Measurements from ENCODE around the gene GALNT8. TPM values are rescaled to one million over a fixed set of nuclear protein-coding genes. Genes with fewer than 3 reads are reported as not detected.

Gene GALNT8
- total RNA-seq, 1 experiment from 2014 or later = 5.4 TPM

- no CpG with 5 or more reads among the region's 9 CpGs for WGBS (ENCODE audit: extremely low coverage, insufficient read length, low lambda C conversion rate)
- Mint-ChIP-seq H3K4me1 (peaks cover 13 to 16% of the 10 kb centered on the region in 2 experiments), H3K9me3 (peaks cover 0 to 5% of the 10 kb centered on the region in 2 experiments; a peak in 2 of 5 replicates), H3K36me3 (ENCODE audit: insufficient read depth in 1 of 3, low read depth in 3 of 3) (peaks cover 4 to 5% (median 4%) of the 10 kb centered on the region in 3 experiments; a peak in 5 of 7 replicates), H3K27me3 (ENCODE audit: low read depth) (no peaks in the 10 kb centered on the region), H3K27ac (no peak overlapping the region), H3K4me3 (no peak overlapping the region)
- no peak overlapping the region for H2BK12ac ChIP-seq (ENCODE audit: insufficient read length, low read depth, low read length)
- no peak overlapping the region for H3K4me2 ChIP-seq (ENCODE audit: insufficient read depth, insufficient read length, low read length)
- H3K9me3 ChIP-seq (ENCODE audit: control insufficient read depth, low read depth, low read length) = no peaks in the 10 kb centered on the region
- no peak overlapping the region for H3K18ac ChIP-seq (ENCODE audit: insufficient read length, low read depth, low read length)
- no peak overlapping the region for H3K23ac ChIP-seq (ENCODE audit: insufficient read length, low read depth, low read length)
- DNase-seq = no peak
- H2AFZ ChIP-seq (ENCODE audit: low read length) = no peak overlapping the region
- no peak overlapping the region for H2BK120ac ChIP-seq (ENCODE audit: low read depth, low read length, poor library complexity, severe bottlenecking)
- no peak overlapping the region for H3T11ph ChIP-seq (ENCODE audit: low read length)
- no peaks in the 10 kb centered on the region; the same call in 1 of the 2 replicates for H3K27me3 ChIP-seq (ENCODE audit: insufficient read depth, low read length)
- H3K23me2 ChIP-seq (ENCODE audit: insufficient read length, low read depth, low read length, poor library complexity, severe bottlenecking) = no peaks in the 10 kb centered on the region
- H2BK5ac ChIP-seq (ENCODE audit: insufficient read length, low read length) = no peak overlapping the region
- no peak overlapping the region for H4K8ac ChIP-seq (replicated peaks; ENCODE audit: insufficient read length, low read depth, low read length)
- no peak for TF ChIP-seq CTCF (conservative IDR thresholded peaks at IDR 0.05)
- H4K20me1 ChIP-seq (ENCODE audit: control insufficient read depth, insufficient read depth, insufficient read length) = no peaks in the 10 kb centered on the region
- H3K14ac ChIP-seq (ENCODE audit: insufficient read depth, low read length) = no peak overlapping the region
- no peak overlapping the region for H2BK15ac ChIP-seq (ENCODE audit: low read depth, low read length)
- no peaks in the 10 kb centered on the region for H3K79me2 ChIP-seq (ENCODE audit: insufficient read depth, low read length)
- no peak overlapping the region for H2BK20ac ChIP-seq (ENCODE audit: low read depth, low read length, poor library complexity, severe bottlenecking)
- H3K27ac ChIP-seq (ENCODE audit: insufficient read length, low read depth, low read length) = no peak overlapping the region
- no peak overlapping the region for H3K4ac ChIP-seq (ENCODE audit: low read depth, low read length)
- no peaks in the 10 kb centered on the region for H3K79me1 ChIP-seq (ENCODE audit: insufficient read depth, low read depth, low read length, poor library complexity, severe bottlenecking)
- H3K9ac ChIP-seq (ENCODE audit: extremely low read depth, insufficient read length, low read length) = no peak overlapping the region
- H4K91ac ChIP-seq (ENCODE audit: insufficient read length, low read depth, low read length) = no peak overlapping the region
- H4K5ac ChIP-seq (ENCODE audit: insufficient read length, low read depth, low read length) = no peak overlapping the region
- H3K4me1 ChIP-seq (ENCODE audit: insufficient read depth, low read length) = no peaks in the 10 kb centered on the region
- no peak overlapping the region for H2AK5ac ChIP-seq (ENCODE audit: insufficient read length, low read length)
- no peak overlapping the region for H3K56ac ChIP-seq (ENCODE audit: insufficient read length, low read depth, low read length)
These were observed 60.7 kb downstream of the GALNT8 start for GRCh38 chr12:4780641-4781611.

All from H9 (cell line).